SK-N-SH (cell line): ENCODE results near the gene PGAP3. TPM values are rescaled to one million over a fixed set of nuclear protein-coding genes. Genes with fewer than 3 reads are reported as not detected.

Source experiments
- ELF1 ChIP-seq: IDR thresholded peaks from 2 replicates; pipeline ENCODE4 v1.4.0; 2012
- EZH2phosphoT487 ChIP-seq: fragments of 200-600 bp; sonication (generic); IDR thresholded peaks from 2 replicates; pipeline ENCODE4 v1.6.1; 2017; ENCODE audit warnings: low read depth, mixed run types, mild to moderate bottlenecking, antibody characterized with exemption, moderate library complexity, borderline replicate concordance
- GABPA ChIP-seq: IDR thresholded peaks from 2 replicates; pipeline ENCODE4 v1.4.0; 2012; ENCODE audit warnings: low read depth, mild to moderate bottlenecking
- SMC3 ChIP-seq: IDR thresholded peaks from 2 replicates; pipeline ENCODE4 v1.6.1; 2012; ENCODE audit warnings: low read depth, low read length, improper control_type of control experiment
- polyA plus RNA-seq, 3 experiments: library from polyadenylated mRNA; depleted of rRNA; stranded (reverse); fragments of >200 nt; gene quantifications; 2 replicates each; pipeline ENCODE4 v1.2.3, GENCODE V29; 2012
- small RNA-seq, 7 experiments: library from RNA; depleted of rRNA; stranded (forward); fragments of <200 nt; gene quantifications; one replicate each; pipeline ENCODE3, GENCODE V24; 2012
- TF ChIP-seq, protein P1 (sequence below): IDR thresholded peaks from 2 replicates; pipeline ENCODE4 v1.6.1; 2012; ENCODE audit warnings: mild to moderate bottlenecking, low read depth, low read length, moderate library complexity
- TF ChIP-seq, protein P2 (sequence below): fragments of 150-350 bp; IDR thresholded peaks from 2 replicates; pipeline ENCODE4 v1.6.1; 2017; ENCODE audit warnings: antibody characterized with exemption, low read length, low read depth, borderline replicate concordance

Gene PGAP3
- polyA plus RNA-seq, 1 of the 3 experiments (the other 2 are of a cell fraction), result 20.9 TPM

DNA sequence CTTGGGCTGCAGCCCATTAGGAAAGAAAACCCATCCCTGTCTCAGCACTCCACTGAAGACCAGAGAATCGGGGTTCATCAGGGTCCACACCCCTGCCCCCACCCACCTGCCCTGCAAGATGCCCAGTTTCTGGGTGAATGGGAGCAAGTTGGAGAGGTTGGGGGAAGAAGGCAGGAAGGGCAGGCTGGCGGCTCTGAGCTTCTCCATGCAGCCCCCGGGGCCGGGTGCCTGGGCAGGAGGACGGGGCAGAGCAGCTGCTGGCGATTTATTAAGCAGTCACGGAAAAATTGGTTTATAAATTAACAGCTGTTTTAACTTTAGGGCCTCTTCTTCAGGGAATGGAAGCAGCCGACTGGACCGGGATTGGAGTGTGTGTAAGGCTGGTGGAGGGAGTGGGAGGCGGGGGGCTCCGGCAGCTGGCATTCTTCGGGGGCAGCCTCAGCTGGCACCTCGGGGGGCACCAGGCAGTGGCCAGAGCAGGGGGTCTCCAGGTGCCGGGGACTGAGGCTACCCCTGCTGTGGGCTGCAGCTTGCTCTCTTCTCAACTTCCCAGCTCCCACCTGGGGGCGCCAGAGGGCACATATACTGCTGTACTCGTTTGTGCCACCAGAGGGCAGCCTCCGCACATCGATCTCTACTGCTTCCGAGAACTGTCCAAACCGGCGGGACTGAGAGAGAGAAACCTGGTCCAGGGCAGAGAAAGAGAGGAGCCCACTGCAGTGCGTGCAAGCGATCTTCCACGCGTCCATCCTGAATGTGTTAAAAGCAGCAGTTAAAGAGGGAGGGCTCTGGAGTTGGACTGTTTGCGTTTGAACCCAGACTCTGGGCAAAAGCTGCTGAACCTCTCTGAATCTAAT lies 66.1 kb downstream of the PGAP3 start (continued):
- TF ChIP-seq, protein P1, sequence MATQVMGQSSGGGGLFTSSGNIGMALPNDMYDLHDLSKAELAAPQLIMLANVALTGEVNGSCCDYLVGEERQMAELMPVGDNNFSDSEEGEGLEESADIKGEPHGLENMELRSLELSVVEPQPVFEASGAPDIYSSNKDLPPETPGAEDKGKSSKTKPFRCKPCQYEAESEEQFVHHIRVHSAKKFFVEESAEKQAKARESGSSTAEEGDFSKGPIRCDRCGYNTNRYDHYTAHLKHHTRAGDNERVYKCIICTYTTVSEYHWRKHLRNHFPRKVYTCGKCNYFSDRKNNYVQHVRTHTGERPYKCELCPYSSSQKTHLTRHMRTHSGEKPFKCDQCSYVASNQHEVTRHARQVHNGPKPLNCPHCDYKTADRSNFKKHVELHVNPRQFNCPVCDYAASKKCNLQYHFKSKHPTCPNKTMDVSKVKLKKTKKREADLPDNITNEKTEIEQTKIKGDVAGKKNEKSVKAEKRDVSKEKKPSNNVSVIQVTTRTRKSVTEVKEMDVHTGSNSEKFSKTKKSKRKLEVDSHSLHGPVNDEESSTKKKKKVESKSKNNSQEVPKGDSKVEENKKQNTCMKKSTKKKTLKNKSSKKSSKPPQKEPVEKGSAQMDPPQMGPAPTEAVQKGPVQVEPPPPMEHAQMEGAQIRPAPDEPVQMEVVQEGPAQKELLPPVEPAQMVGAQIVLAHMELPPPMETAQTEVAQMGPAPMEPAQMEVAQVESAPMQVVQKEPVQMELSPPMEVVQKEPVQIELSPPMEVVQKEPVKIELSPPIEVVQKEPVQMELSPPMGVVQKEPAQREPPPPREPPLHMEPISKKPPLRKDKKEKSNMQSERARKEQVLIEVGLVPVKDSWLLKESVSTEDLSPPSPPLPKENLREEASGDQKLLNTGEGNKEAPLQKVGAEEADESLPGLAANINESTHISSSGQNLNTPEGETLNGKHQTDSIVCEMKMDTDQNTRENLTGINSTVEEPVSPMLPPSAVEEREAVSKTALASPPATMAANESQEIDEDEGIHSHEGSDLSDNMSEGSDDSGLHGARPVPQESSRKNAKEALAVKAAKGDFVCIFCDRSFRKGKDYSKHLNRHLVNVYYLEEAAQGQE, result peak; percentile 92
- TF ChIP-seq, protein P2, sequence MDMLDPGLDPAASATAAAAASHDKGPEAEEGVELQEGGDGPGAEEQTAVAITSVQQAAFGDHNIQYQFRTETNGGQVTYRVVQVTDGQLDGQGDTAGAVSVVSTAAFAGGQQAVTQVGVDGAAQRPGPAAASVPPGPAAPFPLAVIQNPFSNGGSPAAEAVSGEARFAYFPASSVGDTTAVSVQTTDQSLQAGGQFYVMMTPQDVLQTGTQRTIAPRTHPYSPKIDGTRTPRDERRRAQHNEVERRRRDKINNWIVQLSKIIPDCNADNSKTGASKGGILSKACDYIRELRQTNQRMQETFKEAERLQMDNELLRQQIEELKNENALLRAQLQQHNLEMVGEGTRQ, result no peak
- TF ChIP-seq GABPA (no peak), ELF1 (0 out of 2 replicates have a peak, but pooled peaks have one; percentile 22), EZH2phosphoT487 (no peak), SMC3 (peak; percentile 94)

Small RNAs within 50 kb of the gene (small RNA-seq; reads per million reads assigned to genes)
- 0 reads per million in 7 experiments for gene MIR4728

Other genes with a start within 250 kb of the PGAP3 start
- gene MED1, start 236.8 kb downstream of the PGAP3 start, polyA plus RNA-seq (2012; rRNA removed), result 12.3 and 19.9 TPM in 2 replicates
- 11.6 and 15.7 TPM in 2 replicates for gene CDK12, start 226.6 kb downstream of the PGAP3 start, polyA plus RNA-seq (2012; rRNA removed)
- not detected in 2 replicates for gene NEUROD2, start 80.1 kb downstream of the PGAP3 start, polyA plus RNA-seq (2012; rRNA removed)
- 0.05 and 0.07 TPM in 2 replicates for gene PPP1R1B, start 61.1 kb downstream of the PGAP3 start, polyA plus RNA-seq (2012; rRNA removed)
- gene STARD3, start 50.9 kb downstream of the PGAP3 start, polyA plus RNA-seq (2012; rRNA removed), result 76.8 and 78.0 TPM in 2 replicates
- 0.43 and 0.67 TPM in 2 replicates for gene TCAP, start 22.7 kb downstream of the PGAP3 start, polyA plus RNA-seq (2012; rRNA removed)
- gene PNMT, start 19.6 kb downstream of the PGAP3 start, polyA plus RNA-seq (2012; rRNA removed), result 0.05 and 0.07 TPM in 2 replicates
- gene ERBB2, start 12.0 kb upstream of the PGAP3 start, polyA plus RNA-seq (2012; rRNA removed), result 1.9 and 2.6 TPM in 2 replicates
- gene MIEN1, start 42.5 kb upstream of the PGAP3 start, polyA plus RNA-seq (2012; rRNA removed), result 100 and 105 TPM in 2 replicates
- not detected in 2 replicates for gene GRB7, start 49.9 kb upstream of the PGAP3 start, polyA plus RNA-seq (2012; rRNA removed)
- gene IKZF3, start 176.3 kb upstream of the PGAP3 start, polyA plus RNA-seq (2012; rRNA removed), result not detected in 2 replicates
- not detected in 2 replicates for gene ZPBP2, start 180.1 kb upstream of the PGAP3 start, polyA plus RNA-seq (2012; rRNA removed)
- gene GSDMB, start 230.6 kb upstream of the PGAP3 start, polyA plus RNA-seq (2012; rRNA removed), result 2.4 and 3.6 TPM in 2 replicates
- 27.8 and 38.5 TPM in 2 replicates for gene ORMDL3, start 239.5 kb upstream of the PGAP3 start, polyA plus RNA-seq (2012; rRNA removed)
- not detected in 2 replicates for gene LRRC3C, start 239.7 kb upstream of the PGAP3 start, polyA plus RNA-seq (2012; rRNA removed)